Measurements from ENCODE around the gene SHISAL2A. TPM values are rescaled to one million over a fixed set of nuclear protein-coding genes. Genes with fewer than 3 reads are reported as not detected.

Gene SHISAL2A
- total and polyA plus RNA-seq, 2 of the 8 experiments (the other 6 are each of a cell fraction or from before 2014, with no cell fraction given): 0.74 to 2.1 TPM

DNA sequence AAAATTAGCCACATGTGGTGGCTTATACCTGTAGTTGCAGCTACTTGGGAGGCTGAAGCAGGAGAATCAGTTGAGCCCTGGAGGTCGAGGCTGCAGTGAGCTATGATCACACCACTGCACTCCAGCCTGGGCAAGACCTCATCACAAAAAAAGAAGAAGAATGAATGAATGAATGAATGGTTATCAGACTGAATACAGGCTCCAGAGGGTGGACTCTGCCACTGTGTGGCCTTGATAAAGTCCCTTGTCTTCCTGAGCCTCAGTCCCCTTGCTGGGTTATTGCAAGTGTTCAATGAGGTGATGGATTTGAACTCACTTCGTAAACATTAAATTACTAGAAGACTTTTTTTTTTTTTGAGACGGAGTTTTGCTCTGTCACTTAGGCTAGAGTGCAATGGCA, 24.7 kb downstream of the SHISAL2A start:
- Histone ChIP-seq H3K9ac (replicated peaks in 1 of 4; ENCODE audit: extremely low read depth in 1 of 4, low read depth in 3 of 4, low read length in 3 of 4) (no peak overlapping the region), H2BK15ac (ENCODE audit: low read length) (no peak overlapping the region), H2BK12ac (ENCODE audit: low read depth, low read length) (no peak overlapping the region), H2AK5ac (ENCODE audit: low read depth, low read length) (no peak overlapping the region), H3K4ac (replicated peaks; ENCODE audit: insufficient read length, low read depth, low read length) (no peak overlapping the region), H3K9me3 (ENCODE audit: insufficient read depth in 2 of 2, low read depth in 1 of 2, low read length in 1 of 2) (no peaks in the 10 kb centered on the region), H4K20me1 (replicated peaks in 1 of 2; ENCODE audit: control insufficient read depth in 1 of 2, insufficient read depth in 2 of 2, low read length in 2 of 2) (no peaks in the 10 kb centered on the region), H3K56ac (replicated peaks; ENCODE audit: insufficient read length, low read depth, low read length) (no peak overlapping the region), H3K27me3 (replicated peaks in 1 of 4; ENCODE audit: control insufficient read depth in 3 of 4, extremely low read depth in 1 of 4, insufficient read depth in 3 of 4, low read length in 3 of 4) (no peaks in the 10 kb centered on the region), H3K27ac (ENCODE audit: low read depth, low read length) (no peak overlapping the region), H3K23me2 (ENCODE audit: low read depth, low read length) (no peaks in the 10 kb centered on the region), H4K5ac (ENCODE audit: insufficient read length, low read depth, low read length) (no peak overlapping the region), H3K79me1 (ENCODE audit: low read depth, low read length) (no peaks in the 10 kb centered on the region), H3K23ac (ENCODE audit: insufficient read length) (no peak overlapping the region), H3K36me3 (ENCODE audit: control insufficient read depth in 2 of 4, insufficient read depth in 4 of 4, low read length in 3 of 4) (no peaks in the 10 kb centered on the region), H3K4me1 (replicated peaks in 1 of 4; ENCODE audit: control insufficient read depth in 3 of 4, insufficient read depth in 4 of 4, low read length in 3 of 4) (peaks cover 4 to 18% (median 11%) of the 10 kb centered on the region in 4 experiments), H3K4me2 (ENCODE audit: insufficient read depth in 1 of 2, low read depth in 2 of 2, low read length in 2 of 2) (no peak overlapping the region), H2BK5ac (ENCODE audit: low read depth, low read length) (no peak overlapping the region), H4K8ac (ENCODE audit: extremely low read depth, insufficient read depth, low read length) (no peak overlapping the region), H2BK120ac (replicated peaks; ENCODE audit: low read depth, low read length) (no peak overlapping the region), H2AFZ (ENCODE audit: low read length) (no peak overlapping the region), H3K4me3 (ENCODE audit: extremely low read depth in 1 of 4, insufficient read depth in 2 of 4, low read depth in 3 of 4, low read length in 4 of 4) (no peak overlapping the region), H4K91ac (replicated peaks; ENCODE audit: insufficient read length, low read length) (no peak overlapping the region), H3K79me2 (ENCODE audit: control insufficient read depth in 1 of 2, insufficient read depth in 2 of 2, low read length in 2 of 2) (no peaks in the 10 kb centered on the region), H2BK20ac (ENCODE audit: low read length) (no peak overlapping the region), H3K18ac (ENCODE audit: extremely low read depth, low read length) (no peak overlapping the region), H3K14ac (ENCODE audit: insufficient read length) (no peak overlapping the region)
- TF ChIP-seq CEBPB (IDR thresholded peaks at IDR 0.05; ENCODE audit: low read depth, low read length) (no peak), CHD2 (IDR thresholded peaks at IDR 0.05; ENCODE audit: low read length) (no peak), GTF2F1 (IDR thresholded peaks at IDR 0.05; ENCODE audit: borderline replicate concordance, low read depth, low read length) (no peak), NANOG (IDR thresholded peaks at IDR 0.05; ENCODE audit: insufficient read depth, low read depth, low read length, poor library complexity, severe bottlenecking) (no peak), RNF2 (IDR thresholded peaks at IDR 0.05; ENCODE audit: borderline replicate concordance, low read depth, low read length, missing control alignments, poor library complexity, severe bottlenecking) (no peak), YY1 (IDR thresholded peaks at IDR 0.05; ENCODE audit: low read depth, low read length) (no peak), CBX5 (IDR thresholded peaks at IDR 0.05; ENCODE audit: low read depth, low read length) (no peak), HDAC6 (IDR thresholded peaks at IDR 0.05; ENCODE audit: low read depth, low read length) (no peak), RBBP5 (IDR thresholded peaks at IDR 0.05; ENCODE audit: borderline replicate concordance, low read depth, low read length) (no peak), USF2 (IDR thresholded peaks at IDR 0.05; ENCODE audit: low read length) (no peak), ASH2L (IDR thresholded peaks at IDR 0.05; ENCODE audit: low read length) (no peak)
- DNase-seq (ENCODE audit: low read depth in 1 of 2, low spot score in 2 of 2): no peak
- no peak for FAIRE-seq
- WGBS, 2 experiments (ENCODE audit: extremely low coverage in 1 of 2, insufficient coverage in 1 of 2, insufficient read length in 1 of 2, insufficient replicate concordance in 2 of 2, low coverage in 1 of 2, low lambda C conversion rate in 2 of 2, missing lambda C conversion rate in 1 of 2): 93% methylated on average over 3 of the region's 3 CpGs; no CpG with 5 or more reads in 1 of the 2 experiments
- POLR2A ChIA-PET (ENCODE audit: partially characterized antibody): interaction anchor here (0.7 kb wide), 1 partner anchor 69 kb away, joined by 3 read pairs; the partner anchor contains the start of gene ZYG11B
- CTCF ChIA-PET (ENCODE audit: partially characterized antibody): no interaction called here

Data from H1 (cell line).